ENCODE data around the gene CCDC200. TPM values are rescaled to one million over a fixed set of nuclear protein-coding genes. Genes with fewer than 3 reads are reported as not detected.

CCDC200 gene
- total and polyA plus RNA-seq, 2 donors (not counting 3 experiments of a cell fraction or from before 2014, with no cell fraction given), result not detected

- intact Hi-C loops (cut with micrococcal nuclease), result no loop called here
These were observed 10.8 kb downstream of the CCDC200 start for GRCh38 chr17:43217614-43218087.

More at GRCh38 chr17:43217614-43218087, 10.8 kb downstream of the CCDC200 start:
- no peak overlapping the region for H3K27ac ChIP-seq (ENCODE audit: insufficient read depth, low read depth, low read length)
- H4K20me1 ChIP-seq (replicated peaks; ENCODE audit: control insufficient read depth, extremely low read depth, insufficient read depth, low read length), result no peaks in the 10 kb centered on the region
- no peaks in the 10 kb centered on the region for H3K9me1 ChIP-seq (replicated peaks; ENCODE audit: control insufficient read depth, extremely low read depth, insufficient read depth, low read length)
- no peak overlapping the region for H2AFZ ChIP-seq (ENCODE audit: low read depth, low read length)
- POLR2A ChIA-PET, result interaction anchor here (2.6 kb wide), 1 partner anchor 98 kb away, joined by 10 read pairs; no protein-coding TSS in a partner anchor
- TF ChIP-seq, protein P1, sequence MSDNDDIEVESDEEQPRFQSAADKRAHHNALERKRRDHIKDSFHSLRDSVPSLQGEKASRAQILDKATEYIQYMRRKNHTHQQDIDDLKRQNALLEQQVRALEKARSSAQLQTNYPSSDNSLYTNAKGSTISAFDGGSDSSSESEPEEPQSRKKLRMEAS (IDR thresholded peaks at IDR 0.05; ENCODE audit: insufficient read depth, insufficient read length), result no peak
- TF ChIP-seq, protein P2, sequence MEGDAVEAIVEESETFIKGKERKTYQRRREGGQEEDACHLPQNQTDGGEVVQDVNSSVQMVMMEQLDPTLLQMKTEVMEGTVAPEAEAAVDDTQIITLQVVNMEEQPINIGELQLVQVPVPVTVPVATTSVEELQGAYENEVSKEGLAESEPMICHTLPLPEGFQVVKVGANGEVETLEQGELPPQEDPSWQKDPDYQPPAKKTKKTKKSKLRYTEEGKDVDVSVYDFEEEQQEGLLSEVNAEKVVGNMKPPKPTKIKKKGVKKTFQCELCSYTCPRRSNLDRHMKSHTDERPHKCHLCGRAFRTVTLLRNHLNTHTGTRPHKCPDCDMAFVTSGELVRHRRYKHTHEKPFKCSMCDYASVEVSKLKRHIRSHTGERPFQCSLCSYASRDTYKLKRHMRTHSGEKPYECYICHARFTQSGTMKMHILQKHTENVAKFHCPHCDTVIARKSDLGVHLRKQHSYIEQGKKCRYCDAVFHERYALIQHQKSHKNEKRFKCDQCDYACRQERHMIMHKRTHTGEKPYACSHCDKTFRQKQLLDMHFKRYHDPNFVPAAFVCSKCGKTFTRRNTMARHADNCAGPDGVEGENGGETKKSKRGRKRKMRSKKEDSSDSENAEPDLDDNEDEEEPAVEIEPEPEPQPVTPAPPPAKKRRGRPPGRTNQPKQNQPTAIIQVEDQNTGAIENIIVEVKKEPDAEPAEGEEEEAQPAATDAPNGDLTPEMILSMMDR (IDR thresholded peaks at IDR 0.05; ENCODE audit: extremely low read depth in 1 of 2, insufficient read depth in 1 of 2, low read depth in 1 of 2, low read length in 2 of 2), result no peak
- TF ChIP-seq POLR2AphosphoS5 (IDR thresholded peaks at IDR 0.05; ENCODE audit: insufficient read depth, low read depth, low read length) (no peak), JUN (IDR thresholded peaks at IDR 0.05; ENCODE audit: borderline replicate concordance, insufficient read depth, insufficient read length, low read depth) (no peak), EZH2 (IDR thresholded peaks at IDR 0.05; ENCODE audit: borderline replicate concordance, low read depth, low read length, severe bottlenecking) (no peak), FOS (IDR thresholded peaks at IDR 0.05; ENCODE audit: borderline replicate concordance, insufficient read depth, low read length) (no peak), GATA2 (IDR thresholded peaks at IDR 0.05; ENCODE audit: insufficient read depth, insufficient read length, low read depth, low read length) (no peak), POLR2A (IDR thresholded peaks at IDR 0.05; ENCODE audit: low read depth, low read length) (no peak), MYC (IDR thresholded peaks at IDR 0.05; ENCODE audit: low read depth, low read length) (no peak)
- peaks cover 4% of the 10 kb centered on the region for H3K79me2 ChIP-seq (ENCODE audit: control insufficient read depth, insufficient read depth, low read length)
- H3K27me3 ChIP-seq (ENCODE audit: control insufficient read depth in 2 of 2, insufficient read depth in 2 of 2, low read length in 2 of 2), result no peaks in the 10 kb centered on the region
- BruUV-seq (replicated peaks), result no TSS peak
- dilution Hi-C loops (cut with MboI; ENCODE audit: extremely low pct_ligation_motif_present, low sequenced_read_pairs), result no loop called here
- H3K4me1 ChIP-seq (ENCODE audit: control insufficient read depth, extremely low read depth, insufficient read depth, low read length), result peaks cover 5% of the 10 kb centered on the region
- H3K4me2 ChIP-seq (ENCODE audit: insufficient read depth, low read length), result no peak overlapping the region
- H3K36me3 ChIP-seq (ENCODE audit: control insufficient read depth in 2 of 2, extremely low read depth in 1 of 2, insufficient read depth in 2 of 2, low read length in 2 of 2), result peaks cover 9 to 19% of the 10 kb centered on the region in 2 experiments
- no peaks in the 10 kb centered on the region for H3K9me3 ChIP-seq (replicated peaks; ENCODE audit: control insufficient read depth, insufficient read depth, low read length)
- FAIRE-seq (no peak), DNase-seq (ENCODE audit: low read depth, low spot score) (no peak)
- no peak overlapping the region for H3K4me3 ChIP-seq (replicated peaks in 1 of 3; ENCODE audit: insufficient read depth in 1 of 3, low read depth in 1 of 3, low read length in 3 of 3)
- no peak overlapping the region for H3K9ac ChIP-seq (replicated peaks; ENCODE audit: extremely low read depth, insufficient read depth, low read length)
- CTCF ChIA-PET, result interaction anchor here (0.8 to 1.3 kb wide), 2 partner anchors 13 to 98 kb away, joined by 3 read pairs; no protein-coding TSS in a partner anchor

Data from endothelial cell of umbilical vein (primary cell).